Cardiac fibroblast (primary cell): Measurements from ENCODE around the gene RPN2.
A peak's percentile ranks its signal among the peaks of the same experiment; 100 is the strongest.

Experiments
- DNase-seq, 2 donors: peaks; one replicate each; pipeline versions ENCODE4 v3.0.0 to v3.0.0-alpha.2; 2010; ENCODE audit warnings: low read depth in 2 of 2
- H3K4me3 ChIP-seq, 2 donors: replicated peaks in 1 of 2; 1 replicate in 1 of 2; 2 replicates in 1 of 2; pipeline ENCODE4 v1.5.1; 2011; ENCODE audit warnings: low read depth in 2 of 2, low read length in 2 of 2, mild to moderate bottlenecking in 2 of 2, moderate library complexity in 1 of 2
- TF ChIP-seq, protein P1 (sequence below): IDR thresholded peaks from one replicate; pipeline ENCODE4 v1.5.1; 2011; ENCODE audit warnings: low read depth, mild to moderate bottlenecking, low read length, inconsistent platforms

The RPN2 gene

DNA sequence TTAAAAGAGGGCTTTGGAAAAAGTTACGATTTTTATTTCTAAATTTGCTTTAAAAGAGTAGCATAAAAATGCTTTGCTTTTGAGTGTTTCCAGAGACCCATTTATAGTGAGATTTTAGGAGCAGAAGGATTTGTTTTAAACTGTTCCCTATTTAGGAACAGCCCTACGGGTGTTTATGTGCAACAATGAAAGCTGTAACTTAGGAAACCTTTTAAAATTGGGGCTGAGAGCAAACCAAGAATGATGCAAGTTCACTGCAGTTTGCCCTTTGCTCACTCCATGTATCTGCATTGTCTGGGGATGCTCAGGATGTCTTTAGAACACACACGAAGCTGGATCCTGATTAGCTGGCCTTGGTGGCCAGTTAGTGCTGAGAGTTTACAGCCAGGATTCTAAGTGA lies 41.6 kb downstream of the RPN2 start:
- TF ChIP-seq, protein P1, sequence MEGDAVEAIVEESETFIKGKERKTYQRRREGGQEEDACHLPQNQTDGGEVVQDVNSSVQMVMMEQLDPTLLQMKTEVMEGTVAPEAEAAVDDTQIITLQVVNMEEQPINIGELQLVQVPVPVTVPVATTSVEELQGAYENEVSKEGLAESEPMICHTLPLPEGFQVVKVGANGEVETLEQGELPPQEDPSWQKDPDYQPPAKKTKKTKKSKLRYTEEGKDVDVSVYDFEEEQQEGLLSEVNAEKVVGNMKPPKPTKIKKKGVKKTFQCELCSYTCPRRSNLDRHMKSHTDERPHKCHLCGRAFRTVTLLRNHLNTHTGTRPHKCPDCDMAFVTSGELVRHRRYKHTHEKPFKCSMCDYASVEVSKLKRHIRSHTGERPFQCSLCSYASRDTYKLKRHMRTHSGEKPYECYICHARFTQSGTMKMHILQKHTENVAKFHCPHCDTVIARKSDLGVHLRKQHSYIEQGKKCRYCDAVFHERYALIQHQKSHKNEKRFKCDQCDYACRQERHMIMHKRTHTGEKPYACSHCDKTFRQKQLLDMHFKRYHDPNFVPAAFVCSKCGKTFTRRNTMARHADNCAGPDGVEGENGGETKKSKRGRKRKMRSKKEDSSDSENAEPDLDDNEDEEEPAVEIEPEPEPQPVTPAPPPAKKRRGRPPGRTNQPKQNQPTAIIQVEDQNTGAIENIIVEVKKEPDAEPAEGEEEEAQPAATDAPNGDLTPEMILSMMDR, result no peak

DNA sequence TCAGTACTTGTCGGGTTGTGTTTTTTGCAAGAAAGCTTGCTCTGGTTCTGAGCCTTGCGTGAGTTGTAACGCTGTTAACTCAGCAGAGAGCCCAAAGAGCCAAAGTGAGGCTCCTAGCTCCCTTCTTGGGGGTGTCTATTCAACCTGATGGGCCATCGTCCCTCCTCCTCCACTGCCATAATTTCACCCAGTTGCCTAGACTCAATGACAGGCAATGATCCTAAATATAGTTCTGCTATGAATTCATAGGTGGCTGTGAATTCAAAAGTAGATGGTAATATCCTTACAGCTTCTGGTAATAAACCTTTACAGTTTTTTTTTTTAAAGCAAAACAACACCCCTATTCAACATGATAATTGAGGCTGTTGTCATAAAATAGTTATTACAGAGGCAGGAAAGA lies 43.0 kb downstream of the RPN2 start:
- DNase-seq, result no peak
- H3K4me3 ChIP-seq, result no peak overlapping the region
- TF ChIP-seq, protein P1, result no peak

More for the DNA sequence above, 41.6 kb downstream of the RPN2 start:
- DNase-seq, result peak in 1 of 2 donors; percentile 56
- H3K4me3 ChIP-seq, result no peak overlapping the region

DNA sequence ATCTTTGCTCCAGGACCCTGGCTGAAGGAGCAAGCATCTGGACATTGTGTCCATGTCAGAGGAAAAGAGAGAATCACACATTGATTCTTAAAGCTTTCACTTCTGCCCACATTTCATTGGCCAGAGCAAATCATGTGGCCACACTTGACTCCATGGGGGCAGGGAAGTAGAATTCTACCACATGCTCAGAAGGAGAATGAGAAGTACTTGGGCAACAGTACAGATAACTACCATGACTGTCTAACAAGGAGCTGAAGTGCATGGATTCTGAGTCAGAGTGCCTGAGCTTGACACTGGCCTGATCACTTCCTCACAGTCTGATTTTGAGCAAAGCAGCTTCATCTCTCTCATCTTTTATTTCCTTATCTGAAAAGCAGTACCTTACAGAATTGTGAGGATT lies 43.9 kb downstream of the RPN2 start:
- TF ChIP-seq, protein P1, result no peak
- peak; percentile 89 to 94 for DNase-seq

DNA sequence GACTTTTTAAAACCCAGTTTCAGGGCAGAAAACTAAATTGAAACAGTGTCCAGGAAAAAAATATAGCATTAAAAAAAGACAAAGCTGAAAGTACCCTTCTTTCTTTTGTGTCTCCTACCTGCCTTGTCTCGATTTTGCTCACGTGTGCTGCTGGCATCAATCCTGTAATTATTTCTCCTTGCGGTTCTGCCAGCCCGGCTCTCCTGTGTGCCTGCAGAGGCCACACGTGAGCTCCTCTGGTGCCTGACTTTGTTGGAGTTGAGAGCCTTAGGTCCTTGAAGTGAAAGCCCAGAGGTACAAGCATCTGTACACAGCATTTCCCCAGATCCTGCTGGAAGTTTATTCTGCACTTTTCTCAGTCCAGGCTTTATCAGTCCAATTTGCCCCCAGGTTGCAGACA lies 46.0 kb downstream of the RPN2 start:
- TF ChIP-seq, protein P1, result no peak
- H3K4me3 ChIP-seq, result no peak overlapping the region
- no peak for DNase-seq

More for the DNA sequence above, 43.9 kb downstream of the RPN2 start:
- no peak overlapping the region for H3K4me3 ChIP-seq

DNA sequence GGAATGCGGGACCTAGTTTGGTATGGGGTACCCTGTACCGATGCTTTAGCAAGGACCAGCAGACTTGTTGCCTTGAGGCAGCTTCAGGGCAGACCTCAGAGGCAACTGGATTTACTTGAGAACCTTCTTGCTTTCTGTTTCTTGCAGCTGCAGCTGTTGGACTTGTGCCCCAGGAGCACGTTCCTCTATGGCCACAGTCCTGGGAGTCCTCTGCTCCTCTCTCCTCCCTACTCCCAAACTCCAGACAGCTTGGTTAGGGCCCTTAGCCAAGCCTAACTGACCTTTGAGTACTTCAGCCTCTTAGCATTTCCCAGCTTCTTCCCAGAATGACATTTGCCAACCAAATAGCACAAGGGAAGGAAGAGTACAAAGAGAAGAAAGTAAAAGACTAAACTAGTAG lies 47.8 kb downstream of the RPN2 start:
- DNase-seq, result peak in 1 of 2 donors; percentile 73
- TF ChIP-seq, protein P1, result no peak

DNA sequence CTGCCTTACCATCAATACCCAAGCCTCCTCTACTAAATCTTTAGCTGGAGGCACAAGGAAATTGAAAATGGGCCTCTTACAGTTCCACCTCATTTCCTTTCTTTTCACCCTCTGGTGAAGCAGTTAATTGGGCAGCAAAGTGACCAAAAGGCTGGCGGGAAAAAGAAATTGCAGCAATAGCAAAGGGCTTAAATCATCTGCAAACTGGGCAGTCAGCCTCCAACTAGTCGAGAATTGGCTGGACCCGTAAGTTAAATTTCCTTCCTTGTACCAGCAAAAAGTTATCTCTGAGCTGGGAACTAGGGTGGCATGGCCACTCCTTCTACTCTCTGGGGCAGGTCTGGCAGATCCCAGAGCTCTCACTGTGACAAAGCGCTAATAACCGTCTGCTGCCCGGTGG lies 49.0 kb downstream of the RPN2 start:
- H3K4me3 ChIP-seq, result no peak overlapping the region
- TF ChIP-seq, protein P1, result no peak
- no peak for DNase-seq

More for the DNA sequence above, 47.8 kb downstream of the RPN2 start:
- H3K4me3 ChIP-seq, result no peak overlapping the region

DNA sequence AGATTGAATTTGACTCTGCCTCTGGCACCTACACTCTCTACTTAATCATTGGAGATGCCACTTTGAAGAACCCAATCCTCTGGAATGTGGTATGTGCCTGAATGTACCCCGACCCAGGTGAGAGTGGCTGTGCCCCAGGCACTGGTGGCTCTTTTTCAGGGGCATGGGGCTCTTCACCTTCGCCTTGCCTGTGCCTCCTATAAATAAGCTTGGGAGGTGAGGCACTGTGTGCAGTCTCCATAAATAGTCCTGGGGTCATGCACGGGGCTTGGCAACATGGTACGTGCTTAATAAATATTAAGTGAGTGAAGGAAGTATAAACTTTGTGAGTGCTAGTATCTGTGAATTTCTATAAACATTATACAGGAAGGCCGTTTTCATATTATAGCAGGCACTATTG lies 49.5 kb downstream of the RPN2 start:
- no peak for DNase-seq
- H3K4me3 ChIP-seq, result no peak overlapping the region
- TF ChIP-seq, protein P1, result no peak
